K562 (cell line): Measurements from ENCODE around the gene CALR3. TPM values are rescaled to one million over a fixed set of nuclear protein-coding genes. Genes with fewer than 3 reads are reported as not detected.

Experiments
- ATAC-seq: fragments of 200-7000 bp; cut with Tn5 transposase; 3 replicates; pipeline ENCODE4 v1.9.1; 2020; ENCODE audit warnings: moderate library complexity
- BruUV-seq: library from RNA; stranded (reverse); fragments of 400-500 nt; replicated peaks from 2 replicates; lab custom pipeline; 2021; lab: Mats Ljungman, UMichigan
- CTCF ChIA-PET: fragments of 300-600 bp; formaldehyde crosslinking; extraction: SDS; loops from one replicate; lab custom pipeline; 2021; ENCODE audit warnings: low intra/inter-chr PET ratio; lab: Yijun Ruan, JAX
- POLR2A ChIA-PET: fragments of 300-600, 350-650 bp; sonication (Branson Sonifier 250); formaldehyde crosslinking; extraction: SDS; loops from one replicate; lab custom pipeline; 2021; ENCODE audit warnings: antibody characterized with exemption, inconsistent platforms; lab: Yijun Ruan, JAX
- DNase-seq, 4 experiments: peaks; one replicate each; pipeline versions ENCODE4 v3.0.0 to v3.0.0-alpha.2; 2011 to 2018; ENCODE audit warnings: low spot score in 3 of 4, mixed read lengths in 3 of 4; ENCODE audit errors: extremely low read depth in 1 of 4
- FAIRE-seq: peaks from 2 replicates; lab custom pipeline; 2011; peaks lifted over from hg19 to GRCh38; lab: Jason Lieb, UNC
- H2AFZ ChIP-seq: 2 replicates; pipeline ENCODE4 v1.6.0; 2011; ENCODE audit warnings: low read depth, low read length, control low read depth, inconsistent platforms
- H3K27ac ChIP-seq: fragments of 200-600 bp; 3 replicates; pipeline ENCODE4 v1.8.0; 2011; ENCODE audit warnings: low read depth, mild to moderate bottlenecking, control low read depth, inconsistent platforms, low read length, moderate library complexity, mixed read lengths; ENCODE audit errors: extremely low read depth
- H3K27me3 ChIP-seq, 2 experiments: fragments of 300-600 bp in 1 of 2; 2 replicates in 1 of 2; 3 replicates in 1 of 2; pipeline versions ENCODE4 v1.6.0 to v1.8.0; 2011; ENCODE audit warnings: inconsistent platforms in 2 of 2, low read length in 2 of 2, mild to moderate bottlenecking in 1 of 2, mixed read lengths in 1 of 2, moderate library complexity in 1 of 2; ENCODE audit not compliant: control insufficient read depth in 2 of 2, insufficient read depth in 2 of 2
- H3K36me3 ChIP-seq: fragments of 300-600 bp; 3 replicates; pipeline ENCODE4 v1.8.0; 2011; ENCODE audit warnings: mild to moderate bottlenecking, low read length, inconsistent platforms; ENCODE audit not compliant: control insufficient read depth, insufficient read depth
- H3K4me1 ChIP-seq, 2 experiments: fragments of 200-600 bp in 1 of 2; replicated peaks in 1 of 2; 2 replicates in 1 of 2; 3 replicates in 1 of 2; pipeline versions ENCODE4 v1.5.1 to v1.8.0; 2011; ENCODE audit warnings: inconsistent platforms in 2 of 2, low read length in 2 of 2, mild to moderate bottlenecking in 1 of 2, mixed read lengths in 1 of 2, moderate library complexity in 1 of 2; ENCODE audit not compliant: control insufficient read depth in 2 of 2, insufficient read depth in 2 of 2
- H3K4me2 ChIP-seq: 2 replicates; pipeline ENCODE4 v1.6.1; 2011; ENCODE audit warnings: low read length, control low read depth, inconsistent platforms, mixed read lengths; ENCODE audit not compliant: insufficient read depth
- H3K4me3 ChIP-seq: fragments of 200-600 bp; sonication (generic), shearing (Covaris generic); 2 replicates; pipeline ENCODE4 v1.5.1; 2016; ENCODE audit warnings: control low read depth, inconsistent platforms
- H3K79me2 ChIP-seq: fragments of 200-600 bp; 3 replicates; pipeline ENCODE4 v1.8.0; 2011; ENCODE audit warnings: low read length, inconsistent platforms; ENCODE audit not compliant: control insufficient read depth, insufficient read depth
- H3K9ac ChIP-seq, 2 experiments: 2 replicates each; pipeline versions ENCODE4 v1.6.0 to v1.6.1; 2011; ENCODE audit warnings: low read depth in 2 of 2, low read length in 2 of 2, control low read depth in 1 of 2, inconsistent platforms in 1 of 2, mild to moderate bottlenecking in 1 of 2, mixed read lengths in 1 of 2; ENCODE audit not compliant: insufficient read depth in 1 of 2
- H3K9me1 ChIP-seq: one replicate; pipeline ENCODE4 v1.6.0; 2011; ENCODE audit warnings: inconsistent platforms, mild to moderate bottlenecking, low read length, moderate library complexity; ENCODE audit not compliant: control insufficient read depth, insufficient read depth
- H3K9me3 ChIP-seq: replicated peaks from 2 replicates; pipeline ENCODE4 v1.5.1; 2011; ENCODE audit warnings: low read depth, low read length, inconsistent platforms; ENCODE audit not compliant: control insufficient read depth, insufficient read depth
- H4K20me1 ChIP-seq: replicated peaks from 2 replicates; pipeline ENCODE4 v1.6.1; 2011; ENCODE audit warnings: low read length, inconsistent platforms, mixed read lengths; ENCODE audit not compliant: control insufficient read depth, insufficient read depth
- POLR2A ChIP-seq: fragments of 450-650 bp; conservative IDR thresholded peaks from 2 replicates; pipeline ENCODE4 v1.6.1; 2016
- POLR2G ChIP-seq: fragments of 200-400 bp; formaldehyde crosslinking; IDR thresholded peaks from 2 replicates; pipeline ENCODE4 v1.6.1; 2017; ENCODE audit warnings: low read depth, mild to moderate bottlenecking, antibody characterized with exemption, low read length, moderate library complexity
- POLR2H ChIP-seq: IDR thresholded peaks from 2 replicates; pipeline ENCODE4 v1.6.1; 2016; ENCODE audit warnings: missing genetic modification characterization, low read depth, mild to moderate bottlenecking, control low read depth, missing compliant biosample characterization, moderate library complexity
- RBFOX2 ChIP-seq: fragments of 200-400 bp; formaldehyde crosslinking; IDR thresholded peaks from 2 replicates; pipeline ENCODE4 v1.6.1; 2017; ENCODE audit warnings: low read depth, mild to moderate bottlenecking, low read length, moderate library complexity
- TFAM ChIP-seq: fragments of 250-450 bp; sonication (Bioruptor Pico); conservative IDR thresholded peaks from 2 replicates; pipeline ENCODE4 v1.5.0; 2021; ENCODE audit warnings: mild to moderate bottlenecking, moderate library complexity
- ZNF584 ChIP-seq: fragments of 200-800 bp; sonication (Bioruptor generic); IDR thresholded peaks from 2 replicates; pipeline ENCODE4 v1.6.1; 2016; ENCODE audit warnings: low read depth, mild to moderate bottlenecking, missing genetic modification characterization, missing compliant biosample characterization
- WGBS: fragments of 100-300 bp; shearing (Covaris generic); methylation state at CpG from one replicate; pipeline ENCODE4 v1.1.6; 2016; ENCODE audit warnings: low coverage, mixed read lengths; ENCODE audit not compliant: insufficient coverage; ENCODE audit errors: missing lambda C conversion rate; 5-methylcytosine and 5-hydroxymethylcytosine counted together
- in situ Hi-C: fragments of 300-500 bp; cut with MboI; formaldehyde crosslinking; loops from 4 replicates; pipeline ENCODE4 v1.15.0; 2018; ENCODE audit warnings: inconsistent platforms, mixed read lengths
- intact Hi-C: fragments of 100-400 bp; cut with micrococcal nuclease; formaldehyde crosslinking; loops from 2 replicates; pipeline ENCODE4 v1.14.2; 2022
- polyA plus RNA-seq, 8 experiments: library from polyadenylated mRNA; depleted of rRNA in 4 of 8; stranded (reverse) in 5 of 8; unstranded in 3 of 8; fragments of >200 nt; fragmentation: Nextera tagmentation in 2 of 8; fragmentation: Illumina TruSeq in 1 of 8; extraction: Ambion mirVana in 2 of 8; extraction: Trizol in 1 of 8; gene quantifications; 2 replicates each; pipeline versions ENCODE4 v1.2.1 to v1.2.3, GENCODE V29; 2011 to 2014; ENCODE audit warnings: inconsistent platforms in 1 of 8, missing spikeins in 1 of 8
- total RNA-seq, 7 experiments: library from RNA; depleted of rRNA in 6 of 7; stranded (reverse); fragments of >200 nt in 6 of 7; fragmentation: Illumina TruSeq in 2 of 7; extraction: Trizol in 2 of 7; gene quantifications; 2 replicates each; pipeline versions ENCODE4 v1.2.1 to v1.2.3, GENCODE V29; 2011 to 2021; ENCODE audit warnings: low replicate concordance in 1 of 7
- TF ChIP-seq, protein P1 (sequence below): fragments of 250-450 bp; sonication (Bioruptor Pico); IDR thresholded peaks from 2 replicates; pipeline ENCODE4 v1.5.0; 2021
- TF ChIP-seq, protein P2 (sequence below): fragments of 450-650 bp; IDR thresholded peaks from 2 replicates; pipeline ENCODE4 v1.6.1; 2016; ENCODE audit warnings: low read depth, mild to moderate bottlenecking, moderate library complexity

The CALR3 gene
- total and polyA plus RNA-seq, 9 of the 15 experiments (the other 6 are each of a cell fraction or from before 2014, with no cell fraction given) = 0.15 to 0.41 (median 0.22) TPM; not detected in 4

DNA sequence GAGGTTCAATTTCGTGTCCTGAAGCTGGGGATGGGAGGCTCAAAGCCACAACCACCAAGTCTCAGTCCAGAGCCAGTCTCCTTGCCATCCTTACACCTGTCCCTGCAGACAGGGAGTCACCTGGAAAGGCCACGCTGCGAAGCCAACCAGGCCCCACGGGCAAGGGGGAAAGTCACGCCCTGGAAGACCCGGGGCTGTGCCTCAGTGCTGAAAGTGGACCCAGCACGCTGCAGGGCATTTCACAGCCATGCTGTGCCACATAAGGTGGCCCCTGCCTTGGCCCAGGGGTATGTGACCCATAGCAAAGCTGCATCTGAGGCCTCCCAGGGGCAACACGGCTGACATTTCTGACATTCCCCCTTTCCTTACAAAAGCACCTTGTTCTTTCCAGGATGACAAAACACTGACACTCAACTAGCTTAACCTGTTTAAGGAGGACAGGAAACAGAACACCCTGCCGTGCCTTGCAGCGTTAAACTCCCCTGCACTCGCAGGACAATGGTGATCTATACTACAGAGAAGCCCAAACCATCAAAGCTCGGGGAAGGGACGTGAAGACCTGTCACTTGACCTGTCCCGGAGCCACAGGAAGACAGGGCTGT, 31.5 kb upstream of the CALR3 start:
- BruUV-seq = TSS peak; percentile 26
- Histone ChIP-seq H3K9me3 (no peaks in the 10 kb centered on the region), H3K36me3 (peaks cover 95% of the 10 kb centered on the region; the same call in 2 of the 3 replicates), H3K27ac (no peak overlapping the region), H3K4me3 (no peak overlapping the region), H3K4me2 (no peak overlapping the region), H3K79me2 (no peaks in the 10 kb centered on the region), H3K9ac (peak overlapping the region in 1 of 2 experiments; percentile 61; a peak in 2 of 4 replicates), H3K9me1 (no peaks in the 10 kb centered on the region), H2AFZ (no peak overlapping the region), H3K4me1 (peaks cover 0 to 14% of the 10 kb centered on the region in 2 experiments; a peak in 1 of 5 replicates), H3K27me3 (no peaks in the 10 kb centered on the region), H4K20me1 (peaks cover 3% of the 10 kb centered on the region; the same call in 1 of the 2 replicates)
- TF ChIP-seq RBFOX2 (peak; percentile 63), ZNF584 (CRISPR knock-in tag) (no peak), POLR2A (no peak), POLR2G (peak; percentile 63; the same call in 1 of the 2 replicates), POLR2H (no peak), TFAM (CRISPR knock-in tag) (no peak)
- TF ChIP-seq, protein P1, sequence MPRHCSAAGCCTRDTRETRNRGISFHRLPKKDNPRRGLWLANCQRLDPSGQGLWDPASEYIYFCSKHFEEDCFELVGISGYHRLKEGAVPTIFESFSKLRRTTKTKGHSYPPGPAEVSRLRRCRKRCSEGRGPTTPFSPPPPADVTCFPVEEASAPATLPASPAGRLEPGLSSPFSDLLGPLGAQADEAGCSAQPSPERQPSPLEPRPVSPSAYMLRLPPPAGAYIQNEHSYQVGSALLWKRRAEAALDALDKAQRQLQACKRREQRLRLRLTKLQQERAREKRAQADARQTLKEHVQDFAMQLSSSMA (CRISPR knock-in tag) = no peak
- TF ChIP-seq, protein P2, sequence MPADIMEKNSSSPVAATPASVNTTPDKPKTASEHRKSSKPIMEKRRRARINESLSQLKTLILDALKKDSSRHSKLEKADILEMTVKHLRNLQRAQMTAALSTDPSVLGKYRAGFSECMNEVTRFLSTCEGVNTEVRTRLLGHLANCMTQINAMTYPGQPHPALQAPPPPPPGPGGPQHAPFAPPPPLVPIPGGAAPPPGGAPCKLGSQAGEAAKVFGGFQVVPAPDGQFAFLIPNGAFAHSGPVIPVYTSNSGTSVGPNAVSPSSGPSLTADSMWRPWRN = no peak
- WGBS = 88% methylated on average over 14 of the region's 14 CpGs
- ChIA-PET CTCF (no interaction called here), POLR2A (interaction anchor here (0.8 to 1.3 kb wide), 4 partner anchors 13 to 41 kb away, joined by 3 read pairs; partner anchors contain the start of gene CHERP)
- no peak for ATAC-seq
- FAIRE-seq = no peak
- intact Hi-C loops = no loop called here
- in situ Hi-C loops = no loop called here
- DNase-seq = peak in 1 of 4 experiments; percentile 3
